Measurements from ENCODE around the gene TRPM2.

GRCh38 chr21:44324854-44325107 is 28.6 kb upstream of the TRPM2 start:
- TF ChIP-seq CTCF (IDR thresholded peaks at IDR 0.05) (no peak), POLR2A (IDR thresholded peaks at IDR 0.05) (no peak)
